Pancreas (tissue), 10 donors: Measurements from ENCODE around the gene MAGT1. TPM values are rescaled to one million over a fixed set of nuclear protein-coding genes. Genes with fewer than 3 reads are reported as not detected.

Experiments used
- ATAC-seq, 4 donors: fragments of 200-7000 bp; cut with Tn5 transposase; one replicate each; pipeline versions ENCODE4 v1.8.0 to v1.9.1; 2020; ENCODE audit warnings: mild to moderate bottlenecking in 4 of 4, moderate library complexity in 4 of 4
- DNase-seq, 6 donors: peaks; one replicate each; pipeline ENCODE4 v3.0.0-alpha.2; 2020
- FAIRE-seq: peaks from 2 replicates; lab custom pipeline; 2012; peaks lifted over from hg19 to GRCh38; lab: Jason Lieb, UNC
- H3K27ac ChIP-seq, 4 donors: fragments of 200-600 bp; sonication (generic); 1 replicate in 3 of 4; 2 replicates in 1 of 4; pipeline versions ENCODE4 v1.5.0 to v1.8.0; 2020
- H3K27me3 ChIP-seq, 4 donors: fragments of 200-600 bp; one replicate each; pipeline ENCODE4 v1.8.0; 2021
- H3K36me3 ChIP-seq, 3 donors: fragments of 200-600 bp; sonication (generic) in 1 of 3; one replicate each; pipeline versions ENCODE4 v1.5.0 to v1.8.0; 2020 to 2021
- H3K4me1 ChIP-seq, 3 donors: fragments of 200-600 bp; one replicate each; pipeline ENCODE4 v1.8.0; 2021
- H3K4me3 ChIP-seq, 4 donors: fragments of 200-600 bp; sonication (generic) in 2 of 4; one replicate each; pipeline versions ENCODE4 v1.5.0 to v1.8.0; 2020 to 2021
- H3K9me3 ChIP-seq, 4 donors: fragments of 200-600 bp; one replicate each; pipeline ENCODE4 v1.8.0; 2021
- CTCF ChIP-seq, 4 donors: fragments of 200-600 bp; sonication (generic) in 3 of 4; IDR thresholded peaks; one replicate each; pipeline versions ENCODE4 v1.5.0 to v1.8.0; 2021; ENCODE audit warnings: antibody characterized with exemption in 4 of 4
- WGBS, 2 donors: extraction: QIAGEN DNeasy Blood & Tissue Kit; methylation state at CpG; one replicate each; pipeline ENCODE4 v1.1.7; 2013; 5-methylcytosine and 5-hydroxymethylcytosine counted together
- intact Hi-C, 3 donors: fragments of 100-400 bp; cut with DNase I; formaldehyde crosslinking; loops; one replicate each; pipeline versions ENCODE4 v1.11.1 to v1.14.2; 2022
- polyA plus RNA-seq, 2 donors: library from polyadenylated mRNA; stranded (reverse); fragments of 200-250 nt; gene quantifications; one replicate each; pipeline ENCODE4 v1.2.3, GENCODE V29; 2013
- total RNA-seq, 6 donors: library from RNA; stranded (reverse); fragmentation: NEBNext Ultra II Directional in 4 of 6; extraction: Animal tissue kit (Norgen Biotek cat#: 25700) in 4 of 6; gene quantifications; one replicate each; pipeline versions ENCODE4 v1.2.1 to v1.2.4, GENCODE V29; 2021 to 2023
- donor health status: healthy with polysubstance abuse.
- donor health status: DM: no; HTN: no; CAD: no; lungs with moderate emphysema.
- donor health status: DM: no; HTN: no; CAD: no.
- donor health status: control.
- donor health status: control.
- donor health status: Bipolar disorder and iron deficiency.
- donor health status: DM: yes; HTN: yes; CAD: no.
- donor health status: DM: no; HTN: no; CAD: no.
- donor health status: DM: no; HTN: no; CAD: no.
- donor health status: DM: yes; HTN: yes; CAD: no.

The MAGT1 gene
- total and polyA plus RNA-seq, 8 donors, result 7.4 to 51.3 (median 32.6) TPM

DNA sequence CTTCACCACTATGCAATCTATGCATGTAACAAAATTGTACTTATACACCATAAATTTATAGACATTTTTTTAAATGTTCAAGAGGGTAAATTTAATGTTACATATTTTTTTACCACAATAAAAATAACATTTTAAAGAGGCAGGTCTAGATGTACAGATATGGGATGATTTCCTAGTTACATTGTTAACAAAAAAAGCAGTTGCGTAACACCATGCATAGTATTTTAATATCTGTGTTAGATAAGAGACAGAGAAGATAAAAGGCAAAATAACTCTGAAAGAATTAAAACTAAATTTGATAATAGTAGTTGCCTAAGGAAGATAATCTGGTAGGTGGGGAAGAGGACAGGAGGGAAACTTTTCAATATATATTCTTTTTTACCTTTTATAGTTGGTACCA lies 100.1 kb downstream of the MAGT1 start:
- Histone ChIP-seq H3K27ac (no peak overlapping the region), H3K27me3 (peaks cover 0 to 9% (median 0%) of the 10 kb centered on the region in 4 donors), H3K4me1 (no peaks in the 10 kb centered on the region), H3K36me3 (no peaks in the 10 kb centered on the region), H3K9me3 (no peaks in the 10 kb centered on the region), H3K4me3 (no peak overlapping the region)
- DNase-seq, result no peak
- FAIRE-seq, result no peak
- ATAC-seq, result no peak
- WGBS, 2 donors, result 87 to 93% methylated on average over 1 of the region's 1 CpG
- intact Hi-C loops, result no loop called here
- no peak for TF ChIP-seq CTCF (IDR thresholded peaks at IDR 0.05)

DNA sequence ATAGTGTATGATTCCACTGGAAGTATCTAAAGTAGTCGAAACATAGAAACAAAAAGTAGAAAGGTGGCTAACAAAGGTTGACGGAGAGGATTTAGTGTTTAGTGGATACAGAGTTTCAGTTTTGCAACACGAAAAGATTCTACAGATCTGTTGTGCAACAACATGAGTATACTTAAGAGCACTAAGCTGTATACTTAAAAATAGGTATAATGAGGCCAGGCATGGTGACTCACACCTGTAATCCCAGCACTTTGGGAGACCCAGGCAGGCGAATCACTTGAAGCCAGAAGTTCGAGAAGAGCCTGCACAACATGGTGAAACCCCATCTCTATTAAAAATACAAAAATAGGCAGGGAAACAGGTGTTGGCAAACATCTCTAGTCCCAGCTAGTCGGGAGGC lies 101.3 kb downstream of the MAGT1 start:
- Histone ChIP-seq H3K36me3 (no peaks in the 10 kb centered on the region), H3K9me3 (no peaks in the 10 kb centered on the region), H3K4me3 (no peak overlapping the region), H3K27ac (no peak overlapping the region), H3K27me3 (peaks cover 0 to 9% (median 0%) of the 10 kb centered on the region in 4 donors), H3K4me1 (no peaks in the 10 kb centered on the region)
- no peak for ATAC-seq
- FAIRE-seq, result no peak
- intact Hi-C loops, result no loop called here
- no peak for DNase-seq
- no peak for TF ChIP-seq CTCF (IDR thresholded peaks at IDR 0.05)
- WGBS, 2 donors, result 78 to 84% methylated on average over 6 of the region's 6 CpGs

GRCh38 chrX:77788050-77788449 lies 107.2 kb downstream of the MAGT1 start:
- Histone ChIP-seq H3K27me3 (peaks cover 0 to 13% (median 0%) of the 10 kb centered on the region in 4 donors), H3K4me1 (no peaks in the 10 kb centered on the region), H3K4me3 (no peak overlapping the region), H3K27ac (no peak overlapping the region), H3K36me3 (no peaks in the 10 kb centered on the region), H3K9me3 (no peaks in the 10 kb centered on the region)
- DNase-seq (no peak), FAIRE-seq (no peak), ATAC-seq (no peak)
- 73 to 83% methylated on average over 2 of the region's 2 CpGs for WGBS, 2 donors
- intact Hi-C loops, result no loop called here
- no peak for TF ChIP-seq CTCF (IDR thresholded peaks at IDR 0.05)

DNA sequence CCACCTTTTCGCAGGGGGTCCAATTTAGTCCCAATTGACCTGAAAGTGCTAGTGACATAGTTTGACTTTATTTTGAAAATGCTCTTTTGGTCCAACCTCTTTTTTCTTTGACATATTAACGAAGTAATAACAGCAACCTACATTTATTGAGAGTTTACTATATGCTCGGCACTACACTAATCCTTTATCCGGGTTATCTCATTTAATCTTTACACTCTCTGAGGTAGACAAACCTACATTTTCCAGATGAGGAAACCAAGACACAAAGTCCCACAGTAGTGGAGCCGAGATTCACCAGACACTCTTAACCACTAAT lies 108.9 kb downstream of the MAGT1 start:
- Histone ChIP-seq H3K27ac (peak overlapping the region; percentile 75 to 94 (median 86)), H3K4me3 (peak overlapping the region; percentile 28 to 59 (median 46)), H3K9me3 (no peaks in the 10 kb centered on the region), H3K36me3 (no peaks in the 10 kb centered on the region), H3K27me3 (peaks cover 0 to 7% (median 0%) of the 10 kb centered on the region in 4 donors), H3K4me1 (peaks cover 0 to 5% (median 5%) of the 10 kb centered on the region in 3 donors)
- WGBS, 2 donors, result 18 to 35% methylated on average over 5 of the region's 5 CpGs
- DNase-seq (no peak), ATAC-seq (no peak), FAIRE-seq (no peak)
- intact Hi-C loops, result no loop called here
- TF ChIP-seq CTCF (IDR thresholded peaks at IDR 0.05), result no peak

DNA sequence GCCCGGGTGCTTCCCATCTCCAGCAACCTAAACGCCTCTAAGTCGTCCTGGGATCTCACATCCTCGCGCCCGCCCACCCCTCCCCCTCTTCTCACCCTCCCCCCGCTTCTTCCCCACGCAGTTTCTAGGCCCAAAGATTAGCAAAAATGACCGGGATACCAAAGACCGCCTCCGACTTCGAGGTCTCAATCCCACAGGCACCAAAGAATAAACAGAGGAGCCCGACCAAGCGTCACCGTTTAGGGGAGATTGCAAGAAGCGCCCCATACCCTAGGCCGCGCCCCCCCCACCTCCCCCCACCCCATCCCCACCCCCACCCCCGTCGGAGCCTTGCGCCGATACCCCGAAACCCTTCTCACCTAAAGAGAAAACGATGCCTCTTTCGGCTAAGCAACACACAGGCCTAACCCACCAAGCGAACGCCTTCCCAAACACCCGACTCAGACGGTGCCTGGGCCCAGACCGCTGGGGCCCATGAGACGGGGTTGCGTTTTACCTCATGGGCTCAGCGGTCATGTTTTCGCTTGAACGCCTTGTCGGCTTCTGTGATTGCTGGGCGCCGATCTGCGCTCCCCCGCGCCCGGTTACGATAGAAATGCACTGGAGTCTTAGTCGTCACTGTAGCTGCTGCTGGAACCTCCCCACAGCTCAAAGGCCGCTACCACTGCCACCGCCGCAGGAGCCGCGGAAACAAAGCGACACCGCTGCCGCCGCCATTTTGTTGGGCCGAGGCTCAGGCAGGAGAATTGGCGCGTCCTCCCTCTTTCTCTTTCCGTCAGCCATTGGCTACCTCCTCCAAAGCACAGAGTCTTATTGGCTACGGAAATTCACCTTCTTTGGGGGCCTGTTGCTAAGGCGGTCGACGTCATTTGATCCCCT lies 109.5 kb downstream of the MAGT1 start, which contains the start of gene ATRX:
Gene ATRX, minus strand, starts transcription at position 731 of the 879 bp plus-strand sequence. Its CDS starts 215 bp downstream, at position 516.
- Histone ChIP-seq H3K4me3 (peak within 1 kb of the TSS; percentile 28 to 59 (median 46)), H3K9me3 (no peaks in the 10 kb centered on the region), H3K4me1 (peaks cover 0 to 5% (median 5%) of the 10 kb centered on the region in 3 donors), H3K36me3 (no peaks in the 10 kb centered on the region), H3K27me3 (peaks cover 0 to 4% (median 0%) of the 10 kb centered on the region in 4 donors), H3K27ac (peak within 1 kb of the TSS; percentile 75 to 94 (median 86))
- intact Hi-C loops, result no loop called here
- DNase-seq, result peak; percentile 52 to 73 (median 68)
- no peak for TF ChIP-seq CTCF (IDR thresholded peaks at IDR 0.05)
- WGBS, 2 donors, result 0 to 33% methylated on average over 56 of the region's 61 CpGs
- FAIRE-seq, result no peak
- peak; percentile 91 to 95 (median 93) for ATAC-seq
